CD4-positive, alpha-beta T cell treated with Interleukin-21 for 1 hour (primary cell): ENCODE measurements around the gene NUDCD3.

Experiments
- DNase-seq: peaks from one replicate; pipeline ENCODE4 v3.0.0-alpha.2; 2020

NUDCD3 gene

GRCh38 chr7:44477063-44477830 is 13.2 kb downstream of the NUDCD3 start:
- peak; percentile 76 for DNase-seq

DNA sequence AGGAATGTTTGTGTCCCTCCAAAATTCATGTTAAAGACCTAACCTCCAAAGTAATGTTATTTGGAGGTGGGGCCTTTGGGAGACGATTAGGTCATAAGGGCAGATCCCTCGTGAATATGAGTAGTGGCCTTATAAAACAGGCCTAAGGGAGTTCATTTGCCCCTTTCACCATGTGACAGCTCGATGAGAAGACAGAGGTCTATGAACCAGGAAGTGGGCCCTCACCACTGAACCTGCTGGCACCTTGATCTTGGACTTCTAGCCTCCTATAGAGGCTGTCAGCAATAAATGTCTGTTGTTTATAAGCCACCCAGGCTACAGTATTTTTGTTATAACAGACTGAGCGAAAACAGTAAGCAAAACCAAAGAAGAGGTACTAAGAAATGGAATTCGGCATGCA is 14.1 kb downstream of the NUDCD3 start:
- no peak for DNase-seq

DNA sequence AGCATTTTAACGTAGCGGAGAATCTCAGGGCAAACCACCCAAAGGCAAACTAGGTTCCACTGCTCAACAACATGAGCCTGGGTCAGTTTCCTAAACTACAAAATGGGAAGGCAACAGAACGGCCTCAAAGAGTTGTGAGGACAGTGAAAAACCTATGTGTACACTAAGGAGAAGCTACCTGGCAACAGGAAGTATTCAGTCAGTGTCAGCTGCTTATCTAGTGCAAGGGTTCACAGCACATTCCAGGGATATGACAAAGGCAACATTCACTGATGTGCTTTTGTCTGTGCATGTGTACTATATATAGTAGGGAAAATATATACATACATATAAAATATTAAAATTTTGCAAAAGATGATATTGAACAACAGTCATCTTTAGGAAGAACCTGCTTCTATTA is 17.2 kb downstream of the NUDCD3 start:
- DNase-seq: no peak

- no peak for DNase-seq
Observed at GRCh38 chr7:44472843-44473242, 17.6 kb downstream of the NUDCD3 start.

GRCh38 chr7:44471850-44472249 is 18.6 kb downstream of the NUDCD3 start:
- DNase-seq: no peak

DNA sequence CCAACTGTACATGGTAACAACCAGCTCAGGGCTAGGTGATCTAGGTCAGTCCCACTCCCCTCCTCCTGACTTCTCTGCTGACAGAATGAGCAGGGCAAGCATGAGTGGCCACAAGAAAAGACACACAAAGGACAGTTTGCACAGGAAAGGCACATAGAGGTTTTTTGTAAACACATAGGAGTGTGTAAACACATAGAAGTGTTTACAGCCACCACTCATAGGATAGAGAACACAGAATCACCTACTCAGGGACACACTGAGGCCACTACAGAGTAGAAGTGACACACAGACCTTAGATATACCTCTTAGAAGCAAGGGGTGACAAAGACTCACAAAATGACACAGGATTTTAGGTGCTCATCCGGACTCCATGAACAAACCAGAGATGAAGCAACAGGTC is 19.0 kb downstream of the NUDCD3 start:
- DNase-seq: no peak

GRCh38 chr7:44470628-44471245 is 19.7 kb downstream of the NUDCD3 start:
- DNase-seq: no peak

DNA sequence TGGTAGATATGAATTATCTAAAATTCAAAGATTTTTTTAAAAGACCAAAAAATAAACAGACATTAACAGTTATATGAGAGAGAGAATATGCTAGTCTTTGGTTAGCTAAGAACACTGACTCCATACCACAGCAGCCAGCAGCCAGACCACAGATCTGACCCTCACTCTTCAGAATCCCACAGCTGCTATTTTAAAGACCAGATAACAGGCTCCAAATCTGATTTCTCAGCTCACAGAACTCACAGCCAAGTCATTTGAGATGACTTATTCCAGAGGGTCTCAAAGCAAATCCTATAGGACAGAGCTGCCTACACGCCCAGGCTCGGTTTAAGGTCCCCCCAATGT is 20.4 kb downstream of the NUDCD3 start:
- no peak for DNase-seq

- no peak for DNase-seq
Observed at GRCh38 chr7:44469461-44470134, 20.9 kb downstream of the NUDCD3 start.

- DNase-seq: no peak
Observed at GRCh38 chr7:44467217-44467548, 23.3 kb downstream of the NUDCD3 start.

DNA sequence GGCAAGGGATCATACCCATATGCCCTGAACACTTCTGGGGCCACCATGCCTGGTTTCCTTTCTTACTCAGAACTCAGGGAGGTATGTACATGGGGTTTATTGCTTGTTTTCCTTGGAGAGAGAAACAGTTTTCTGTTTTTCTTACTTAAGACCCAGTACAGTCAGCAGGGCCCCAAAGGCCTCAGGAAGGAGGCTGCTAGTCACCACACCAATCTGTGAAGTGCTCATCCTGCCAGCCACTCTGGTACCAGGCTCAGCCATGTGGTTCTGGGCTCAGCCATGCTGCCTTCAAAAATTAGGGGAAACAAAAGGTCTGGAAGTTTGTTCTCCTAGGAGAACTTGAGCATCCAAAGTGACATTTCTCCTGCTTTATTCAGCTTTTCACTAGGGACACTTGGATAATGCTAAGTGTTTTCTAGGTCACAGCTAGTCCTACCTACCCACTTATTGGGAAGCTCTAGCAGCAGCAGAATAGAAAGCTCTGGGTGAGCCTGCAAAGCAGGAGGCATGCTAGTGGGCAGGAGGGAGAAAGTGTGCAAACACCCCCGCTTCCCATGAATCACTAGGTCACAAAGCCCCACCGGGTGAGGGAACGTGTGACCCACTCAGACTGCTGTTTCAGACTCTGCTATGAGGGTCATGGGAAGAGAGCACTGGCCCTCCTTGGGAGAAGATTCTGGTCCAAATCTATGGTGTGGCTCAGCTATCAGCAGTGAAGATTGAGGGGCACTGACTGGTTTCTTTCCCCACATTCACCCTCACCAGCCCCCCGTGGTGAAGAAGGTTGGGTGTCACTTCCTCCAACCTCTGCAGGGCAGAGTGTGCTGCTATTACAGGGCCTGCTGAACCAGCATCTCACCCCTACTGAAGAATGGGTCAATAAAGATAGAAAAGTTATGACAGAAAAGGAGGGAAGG is 23.9 kb downstream of the NUDCD3 start:
- no peak for DNase-seq

DNA sequence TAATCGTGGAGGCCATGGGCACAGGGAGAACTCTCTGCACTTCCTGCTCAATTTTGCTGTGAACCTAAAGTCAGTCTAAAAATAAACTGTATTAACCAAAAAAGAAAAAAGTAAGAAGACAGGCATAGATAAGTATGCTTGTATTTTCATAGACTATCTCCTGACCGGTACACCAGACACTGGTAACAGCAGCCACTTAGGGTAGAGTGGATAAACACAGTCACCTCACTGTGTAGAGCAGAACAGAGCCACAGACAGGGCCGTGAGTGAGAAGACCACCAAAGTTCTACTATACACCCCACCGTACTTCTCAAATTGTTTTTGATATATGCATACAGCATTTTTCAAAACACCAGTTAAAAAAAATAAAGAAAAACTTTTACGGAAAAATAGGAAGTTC is 25.0 kb downstream of the NUDCD3 start:
- DNase-seq: no peak

DNA sequence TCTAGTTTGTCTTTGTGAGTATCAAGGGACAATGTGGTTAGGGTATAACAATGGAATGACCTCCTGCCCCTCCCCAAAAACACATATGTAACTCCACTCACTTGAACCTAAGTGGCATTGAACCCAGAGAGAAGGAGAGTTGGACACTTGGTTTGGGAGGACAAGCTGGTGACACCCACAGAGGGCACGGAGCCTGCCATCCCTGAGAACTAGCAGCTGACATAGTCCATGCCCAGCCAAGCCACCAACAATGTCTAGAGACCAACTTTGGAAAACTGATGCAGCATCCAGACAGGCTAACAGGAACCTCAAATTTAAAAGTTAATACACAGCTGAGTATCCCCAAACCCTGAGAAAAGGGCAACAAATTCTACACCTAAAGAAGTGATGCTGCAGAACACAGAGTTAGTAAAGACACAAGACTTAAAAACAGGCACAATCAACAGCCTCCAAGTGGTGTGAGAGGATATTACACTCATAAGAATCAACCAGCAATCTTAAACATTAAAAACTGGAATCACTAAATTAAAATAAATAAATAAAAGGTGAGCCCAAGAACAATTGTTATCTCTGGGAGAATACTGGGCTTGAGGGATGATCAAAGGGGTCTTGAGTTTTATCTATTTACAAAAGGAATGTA is 27.2 kb downstream of the NUDCD3 start:
- DNase-seq: no peak

GRCh38 chr7:44461387-44461786 is 29.1 kb downstream of the NUDCD3 start:
- DNase-seq: peak; percentile 19

GRCh38 chr7:44460325-44460724 is 30.1 kb downstream of the NUDCD3 start:
- peak; percentile 77 for DNase-seq

DNA sequence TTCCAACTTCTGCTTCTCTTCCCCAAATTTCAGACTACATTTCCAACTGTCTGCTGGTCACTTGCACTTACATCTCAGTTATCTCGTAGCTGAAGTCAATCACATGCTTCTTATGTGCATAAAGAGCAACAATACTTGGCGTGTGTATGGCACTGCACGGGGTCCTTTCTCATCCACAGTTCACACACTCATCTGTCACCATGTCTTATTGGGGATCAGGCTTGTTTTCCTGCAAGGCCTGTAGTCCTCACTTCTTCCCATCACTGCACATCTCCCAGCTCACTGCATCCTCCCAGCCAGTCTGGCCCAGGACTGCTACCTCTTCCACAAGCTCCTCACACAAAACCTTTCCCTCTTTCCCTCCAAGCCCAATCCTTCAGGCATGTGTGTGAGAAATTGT is 35.3 kb downstream of the NUDCD3 start:
- DNase-seq: no peak

GRCh38 chr7:44454348-44454747 is 36.1 kb downstream of the NUDCD3 start:
- DNase-seq: no peak

GRCh38 chr7:44451123-44451522 is 39.3 kb downstream of the NUDCD3 start:
- DNase-seq: no peak

- no peak for DNase-seq
Observed at GRCh38 chr7:44449584-44449928, 40.9 kb downstream of the NUDCD3 start.

DNA sequence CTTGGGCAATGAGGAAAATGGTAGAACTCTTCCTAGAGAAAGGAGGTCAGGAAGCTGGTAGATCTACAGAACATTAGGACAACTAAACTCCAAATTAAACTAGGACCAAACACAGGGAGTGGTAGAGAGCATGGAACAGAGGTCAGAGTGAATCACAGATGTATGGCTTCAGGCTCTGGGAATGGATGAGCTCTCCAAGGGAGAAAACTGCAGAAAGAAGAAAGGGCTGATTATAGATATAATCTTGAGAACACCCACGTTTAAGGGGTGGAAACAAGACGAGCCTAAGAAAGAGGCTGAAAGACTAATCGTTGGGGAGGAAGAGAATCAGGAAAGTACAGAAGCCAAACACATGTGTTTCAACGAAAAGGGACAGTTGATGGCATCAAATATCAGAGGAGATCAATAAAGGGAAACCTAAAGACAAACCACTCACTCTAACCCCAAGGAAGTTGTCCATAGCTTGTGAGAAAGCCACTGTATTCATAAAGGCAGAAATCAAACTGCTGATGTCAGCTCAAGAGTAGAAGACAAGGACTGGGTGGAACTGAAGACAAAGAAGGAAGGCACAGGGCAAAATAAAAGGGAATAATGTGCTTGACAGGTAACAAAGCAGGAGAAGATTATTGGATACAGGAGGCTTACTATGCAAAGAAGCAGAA is 41.4 kb downstream of the NUDCD3 start:
- DNase-seq: no peak

DNA sequence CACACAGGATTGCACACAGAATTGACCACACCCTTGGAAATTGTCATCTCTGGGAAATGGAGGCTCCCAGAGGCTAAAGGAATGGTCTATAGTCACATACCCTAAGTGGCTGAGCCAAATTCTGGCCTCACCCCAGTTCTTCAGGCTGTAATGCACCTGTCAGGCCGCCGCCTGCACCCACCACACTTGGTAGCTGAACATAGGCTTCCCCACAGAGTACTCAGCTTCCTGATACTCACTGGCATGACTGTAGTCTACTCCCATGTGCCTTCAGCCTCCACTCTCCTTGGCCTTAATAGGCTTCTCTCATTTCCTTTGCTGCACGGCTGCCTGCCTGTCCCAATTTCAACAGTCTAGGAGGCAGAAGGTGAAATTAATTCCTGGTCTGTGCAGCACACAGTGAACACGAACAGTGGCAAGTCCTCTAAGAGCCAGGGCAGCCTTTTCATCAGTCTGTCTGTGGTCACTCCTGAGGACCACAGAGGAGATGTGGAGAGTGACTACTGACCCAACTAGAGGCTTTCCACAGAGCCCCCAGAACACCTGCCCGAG is 42.5 kb downstream of the NUDCD3 start:
- no peak for DNase-seq
